WTC11 (cell line): Measurements from ENCODE around the gene ASB2. TPM values are rescaled to one million over a fixed set of nuclear protein-coding genes. Genes with fewer than 3 reads are reported as not detected.

Source experiments
- ATAC-seq: fragments of 200-7000 bp; cut with Tn5 transposase; 2 replicates; pipeline ENCODE4 v1.10.0; 2021; ENCODE audit warnings: mild to moderate bottlenecking, moderate library complexity
- CTCF ChIA-PET: fragments of 300-600 bp; sonication (Branson Sonifier 250); formaldehyde crosslinking; loops from one replicate; lab custom pipeline; 2021; ENCODE audit warnings: antibody characterized with exemption; lab: Charles Lee
- POLR2A ChIA-PET: fragments of 350-600 bp; sonication (Branson Sonifier 250); formaldehyde crosslinking; loops from one replicate; lab custom pipeline; 2021; ENCODE audit warnings: antibody characterized with exemption; lab: Charles Lee
- DNase-seq: peaks from one replicate; pipeline ENCODE4 v3.0.0; 2021; ENCODE audit warnings: low spot score
- H3K27ac Mint-ChIP-seq: 2 replicates; pipeline ENCODE4 v1.8.0; 2021; ENCODE audit warnings: mixed read lengths
- H3K27me3 Mint-ChIP-seq: 2 replicates; pipeline ENCODE4 v1.8.0; 2021; ENCODE audit warnings: low read depth, mild to moderate bottlenecking, moderate library complexity, mixed read lengths
- H3K36me3 Mint-ChIP-seq: 2 replicates; pipeline ENCODE4 v1.8.0; 2021; ENCODE audit warnings: mixed read lengths
- H3K4me1 Mint-ChIP-seq: 2 replicates; pipeline ENCODE4 v1.8.0; 2022; ENCODE audit warnings: mixed read lengths
- H3K4me3 Mint-ChIP-seq: 2 replicates; pipeline ENCODE4 v1.8.0; 2021; ENCODE audit warnings: mild to moderate bottlenecking, moderate library complexity, mixed read lengths
- H3K9me3 Mint-ChIP-seq: 2 replicates; pipeline ENCODE4 v1.8.0; 2021; ENCODE audit warnings: mixed read lengths
- ATF6 ChIP-seq: sonication (generic); formaldehyde crosslinking; IDR thresholded peaks from 2 replicates; pipeline ENCODE4 v1.8.1; 2023; ENCODE audit warnings: mild to moderate bottlenecking, missing genetic modification reagents
- CREM ChIP-seq: sonication (generic); formaldehyde crosslinking; IDR thresholded peaks from 2 replicates; pipeline ENCODE4 v1.8.1; 2022; ENCODE audit warnings: mild to moderate bottlenecking, missing genetic modification reagents, moderate library complexity
- ELF4 ChIP-seq: sonication (generic); formaldehyde crosslinking; IDR thresholded peaks from 2 replicates; pipeline ENCODE4 v1.8.1; 2022; ENCODE audit warnings: low read depth, mild to moderate bottlenecking, moderate library complexity, missing genetic modification reagents
- FOXK1 ChIP-seq: sonication (generic); formaldehyde crosslinking; IDR thresholded peaks from 2 replicates; pipeline ENCODE4 v1.8.0; 2022; ENCODE audit warnings: mild to moderate bottlenecking, moderate library complexity, missing genetic modification reagents
- HMGA2 ChIP-seq: fragments of 250-450 bp; sonication (Bioruptor Pico); IDR thresholded peaks from 2 replicates; pipeline ENCODE4 v1.4.0; 2021; ENCODE audit warnings: mild to moderate bottlenecking, moderate library complexity
- KAT7 ChIP-seq: sonication (generic); formaldehyde crosslinking; IDR thresholded peaks from 2 replicates; pipeline ENCODE4 v1.8.1; 2023; ENCODE audit warnings: missing genetic modification reagents, mild to moderate bottlenecking, borderline replicate concordance
- MAX ChIP-seq: sonication (generic); formaldehyde crosslinking; IDR thresholded peaks from 2 replicates; pipeline ENCODE4 v1.8.0; 2022; ENCODE audit warnings: mild to moderate bottlenecking, missing genetic modification reagents
- NFATC4 ChIP-seq: fragments of 250-450 bp; sonication (Bioruptor Pico); IDR thresholded peaks from 2 replicates; pipeline ENCODE4 v1.9.0; 2021; ENCODE audit warnings: mild to moderate bottlenecking
- NR2C2 ChIP-seq: sonication (generic); formaldehyde crosslinking; IDR thresholded peaks from 2 replicates; pipeline ENCODE4 v1.8.0; 2022; ENCODE audit warnings: mild to moderate bottlenecking, missing genetic modification reagents
- OVOL2 ChIP-seq: fragments of 250-450 bp; sonication (Bioruptor Pico); IDR thresholded peaks from 2 replicates; pipeline ENCODE4 v1.9.0; 2021; ENCODE audit warnings: mild to moderate bottlenecking, borderline replicate concordance
- RELA ChIP-seq: sonication (generic); formaldehyde crosslinking; IDR thresholded peaks from 2 replicates; pipeline ENCODE4 v1.8.1; 2022; ENCODE audit warnings: missing genetic modification reagents, mild to moderate bottlenecking, borderline replicate concordance
- TEAD1 ChIP-seq: sonication (generic); formaldehyde crosslinking; IDR thresholded peaks from 2 replicates; pipeline ENCODE4 v1.8.0; 2022; ENCODE audit warnings: mild to moderate bottlenecking, missing genetic modification reagents
- ZNF263 ChIP-seq: sonication (generic); formaldehyde crosslinking; IDR thresholded peaks from 2 replicates; pipeline ENCODE4 v1.8.1; 2022; ENCODE audit warnings: low read depth, mild to moderate bottlenecking, moderate library complexity, missing genetic modification reagents
- ZNF396 ChIP-seq: fragments of 250-450 bp; sonication (Bioruptor Pico); IDR thresholded peaks from 2 replicates; pipeline ENCODE4 v1.8.0; 2021; ENCODE audit warnings: mild to moderate bottlenecking, moderate library complexity, borderline replicate concordance
- ZNF512 ChIP-seq: sonication (generic); formaldehyde crosslinking; IDR thresholded peaks from 2 replicates; pipeline ENCODE4 v1.8.1; 2022; ENCODE audit warnings: missing genetic modification reagents, borderline replicate concordance
- total RNA-seq: library from RNA; stranded (reverse); gene quantifications from 3 replicates; pipeline ENCODE4 v1.2.3, GENCODE V29; 2021
- TF ChIP-seq, protein P1 (sequence below): fragments of 250-450 bp; sonication (Bioruptor Pico); IDR thresholded peaks from 2 replicates; pipeline ENCODE4 v2.1.2; 2022; ENCODE audit warnings: mild to moderate bottlenecking, moderate library complexity
- TF ChIP-seq, protein P2 (sequence below): sonication (generic); formaldehyde crosslinking; IDR thresholded peaks from 2 replicates; pipeline ENCODE4 v1.8.1; 2023; ENCODE audit warnings: mild to moderate bottlenecking, missing genetic modification reagents
- TF ChIP-seq, protein P3 (sequence below): sonication (generic); formaldehyde crosslinking; conservative IDR thresholded peaks from 2 replicates; pipeline ENCODE4 v1.8.1; 2023; ENCODE audit warnings: mild to moderate bottlenecking, low read depth, missing genetic modification reagents, moderate library complexity

ASB2 gene
- total RNA-seq, 1 experiment from 2014 or later = 0.37 TPM

DNA sequence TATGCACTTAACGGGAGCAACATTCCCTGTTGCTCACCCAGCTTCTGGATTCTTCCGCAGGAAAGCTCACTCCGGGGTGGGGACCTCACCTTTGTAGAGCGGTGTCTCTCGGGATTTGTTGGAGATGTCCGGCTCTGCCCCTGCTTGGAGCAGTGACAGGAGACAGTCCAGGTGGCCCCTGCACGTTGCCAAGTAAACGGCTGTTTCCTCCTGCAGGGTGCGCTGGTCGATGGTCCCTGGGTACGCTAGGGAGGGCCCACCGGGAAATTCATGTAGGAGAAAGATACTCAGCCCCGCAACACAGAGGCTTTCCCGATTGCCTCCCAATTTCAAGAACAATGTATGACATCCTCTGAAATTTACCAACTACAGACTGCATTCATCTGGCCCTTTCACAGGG is 23.1 kb downstream of the ASB2 start (continued):
- TF ChIP-seq, protein P1, sequence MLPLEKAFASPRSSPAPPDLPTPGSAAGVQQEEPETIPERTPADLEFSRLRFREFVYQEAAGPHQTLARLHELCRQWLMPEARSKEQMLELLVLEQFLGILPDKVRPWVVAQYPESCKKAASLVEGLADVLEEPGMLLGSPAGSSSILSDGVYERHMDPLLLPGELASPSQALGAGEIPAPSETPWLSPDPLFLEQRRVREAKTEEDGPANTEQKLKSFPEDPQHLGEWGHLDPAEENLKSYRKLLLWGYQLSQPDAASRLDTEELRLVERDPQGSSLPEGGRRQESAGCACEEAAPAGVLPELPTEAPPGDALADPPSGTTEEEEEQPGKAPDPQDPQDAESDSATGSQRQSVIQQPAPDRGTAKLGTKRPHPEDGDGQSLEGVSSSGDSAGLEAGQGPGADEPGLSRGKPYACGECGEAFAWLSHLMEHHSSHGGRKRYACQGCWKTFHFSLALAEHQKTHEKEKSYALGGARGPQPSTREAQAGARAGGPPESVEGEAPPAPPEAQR (CRISPR knock-in tag) = no peak
- no peak for TF ChIP-seq ZNF396
- TF ChIP-seq FOXK1 (CRISPR knock-in tag) = no peak
- no peak for TF ChIP-seq NFATC4 (CRISPR knock-in tag)

DNA sequence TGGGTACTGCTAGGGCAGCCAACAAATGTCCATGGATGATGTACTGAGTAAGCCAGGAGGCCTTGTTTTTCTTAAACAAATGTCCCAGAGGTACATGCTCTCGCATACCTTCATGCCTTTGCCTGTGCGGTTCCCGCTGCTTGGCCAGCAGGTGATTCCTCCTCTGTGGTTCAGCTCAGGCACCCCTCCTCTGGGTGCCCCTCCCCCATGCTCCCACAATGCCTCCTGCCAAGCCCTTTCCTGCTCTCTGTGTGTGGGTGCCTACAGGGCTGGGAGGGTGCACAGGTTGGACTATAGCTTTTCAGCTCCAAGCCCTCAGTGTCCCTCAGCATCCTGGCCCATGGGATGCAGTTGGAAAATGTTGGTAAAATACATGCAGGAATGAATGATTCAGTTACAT is 23.5 kb downstream of the ASB2 start:
- no peak for ATAC-seq
- Mint-ChIP-seq H3K4me1 (peaks cover 26% of the 10 kb centered on the region), H3K4me3 (no peak overlapping the region)
- CTCF ChIA-PET = interaction anchor here (0.9 to 5.9 kb wide), 3 partner anchors 13 to 50 kb away, joined by 4 to 66 read pairs (median 7); no protein-coding TSS in a partner anchor
- no peak for TF ChIP-seq TEAD1
- TF ChIP-seq, protein P2, sequence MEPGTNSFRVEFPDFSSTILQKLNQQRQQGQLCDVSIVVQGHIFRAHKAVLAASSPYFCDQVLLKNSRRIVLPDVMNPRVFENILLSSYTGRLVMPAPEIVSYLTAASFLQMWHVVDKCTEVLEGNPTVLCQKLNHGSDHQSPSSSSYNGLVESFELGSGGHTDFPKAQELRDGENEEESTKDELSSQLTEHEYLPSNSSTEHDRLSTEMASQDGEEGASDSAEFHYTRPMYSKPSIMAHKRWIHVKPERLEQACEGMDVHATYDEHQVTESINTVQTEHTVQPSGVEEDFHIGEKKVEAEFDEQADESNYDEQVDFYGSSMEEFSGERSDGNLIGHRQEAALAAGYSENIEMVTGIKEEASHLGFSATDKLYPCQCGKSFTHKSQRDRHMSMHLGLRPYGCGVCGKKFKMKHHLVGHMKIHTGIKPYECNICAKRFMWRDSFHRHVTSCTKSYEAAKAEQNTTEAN (CRISPR knock-in tag) = no peak
- TF ChIP-seq, protein P1 (CRISPR knock-in tag) = no peak
- TF ChIP-seq HMGA2 = no peak
- TF ChIP-seq ELF4 (CRISPR knock-in tag) = no peak
- TF ChIP-seq MAX (CRISPR knock-in tag) = no peak
- no peak for TF ChIP-seq ATF6 (CRISPR knock-in tag)
- TF ChIP-seq NR2C2 = no peak
- TF ChIP-seq CREM (CRISPR knock-in tag) = no peak
- TF ChIP-seq RELA (CRISPR knock-in tag) = no peak
- TF ChIP-seq ZNF263 (CRISPR knock-in tag) = no peak
- no peak for TF ChIP-seq KAT7 (CRISPR knock-in tag)
- no peak for TF ChIP-seq OVOL2 (CRISPR knock-in tag)
- TF ChIP-seq, all 79 proteins: peak for 0
- no peaks in the 10 kb centered on the region for H3K27me3 Mint-ChIP-seq
- H3K9me3 Mint-ChIP-seq = no peaks in the 10 kb centered on the region
- no peak overlapping the region for H3K27ac Mint-ChIP-seq
- no peaks in the 10 kb centered on the region for H3K36me3 Mint-ChIP-seq
- no peak for DNase-seq
- POLR2A ChIA-PET = no interaction called here

DNA sequence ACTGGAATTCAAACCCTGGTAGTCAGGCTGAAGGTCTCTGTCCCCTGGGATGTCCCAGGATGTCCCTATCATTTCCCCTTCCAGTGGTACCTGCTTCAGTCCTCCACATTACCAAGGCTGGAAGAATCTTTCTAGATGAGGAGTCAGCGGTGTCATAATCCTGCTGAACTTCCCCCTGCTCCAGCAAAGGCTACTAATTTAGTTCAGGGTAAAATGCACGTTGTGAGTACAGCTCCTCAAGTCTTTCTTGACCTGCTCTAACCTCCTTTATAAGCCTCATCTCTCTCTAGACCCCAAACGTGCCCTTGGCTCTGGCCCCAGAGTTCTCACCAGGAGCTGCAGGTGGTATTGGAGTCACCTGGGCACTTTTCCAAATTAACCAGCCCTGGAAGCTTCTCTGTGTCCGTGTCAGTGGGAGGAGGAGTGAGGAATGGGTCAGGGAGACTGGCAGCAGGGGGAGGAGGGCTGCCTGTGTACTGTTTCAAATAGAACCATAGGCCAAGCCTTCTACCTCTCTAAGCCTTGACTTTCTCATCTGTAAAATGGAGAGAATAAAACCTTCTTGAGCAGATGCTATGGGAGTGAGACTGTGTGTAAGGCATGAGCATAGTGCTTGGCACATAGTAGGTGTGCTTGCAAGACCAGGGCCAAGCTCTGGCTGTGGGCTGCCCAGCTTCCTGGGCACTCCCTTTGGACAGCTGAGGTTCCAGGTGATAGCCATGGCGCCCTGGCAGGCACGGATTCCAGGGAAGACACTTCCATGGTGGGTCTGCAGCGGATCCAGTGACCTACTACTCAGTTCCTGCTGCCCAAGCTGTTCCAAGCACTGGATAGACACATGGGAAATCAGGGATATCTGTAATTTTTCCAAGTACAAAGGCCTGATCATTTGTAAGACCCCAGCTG is 24.5 kb downstream of the ASB2 start:
- ChIA-PET CTCF (interaction anchor here (0.6 to 5.9 kb wide), 4 partner anchors 11 to 51 kb away, joined by 3 to 66 read pairs (median 6); no protein-coding TSS in a partner anchor), POLR2A (no interaction called here)
- Mint-ChIP-seq H3K4me1 (peaks cover 26% of the 10 kb centered on the region), H3K36me3 (no peaks in the 10 kb centered on the region), H3K4me3 (no peak overlapping the region), H3K27ac (no peak overlapping the region), H3K9me3 (no peaks in the 10 kb centered on the region), H3K27me3 (no peaks in the 10 kb centered on the region)
- DNase-seq (no peak), ATAC-seq (no peak)
- TF ChIP-seq, protein P3, sequence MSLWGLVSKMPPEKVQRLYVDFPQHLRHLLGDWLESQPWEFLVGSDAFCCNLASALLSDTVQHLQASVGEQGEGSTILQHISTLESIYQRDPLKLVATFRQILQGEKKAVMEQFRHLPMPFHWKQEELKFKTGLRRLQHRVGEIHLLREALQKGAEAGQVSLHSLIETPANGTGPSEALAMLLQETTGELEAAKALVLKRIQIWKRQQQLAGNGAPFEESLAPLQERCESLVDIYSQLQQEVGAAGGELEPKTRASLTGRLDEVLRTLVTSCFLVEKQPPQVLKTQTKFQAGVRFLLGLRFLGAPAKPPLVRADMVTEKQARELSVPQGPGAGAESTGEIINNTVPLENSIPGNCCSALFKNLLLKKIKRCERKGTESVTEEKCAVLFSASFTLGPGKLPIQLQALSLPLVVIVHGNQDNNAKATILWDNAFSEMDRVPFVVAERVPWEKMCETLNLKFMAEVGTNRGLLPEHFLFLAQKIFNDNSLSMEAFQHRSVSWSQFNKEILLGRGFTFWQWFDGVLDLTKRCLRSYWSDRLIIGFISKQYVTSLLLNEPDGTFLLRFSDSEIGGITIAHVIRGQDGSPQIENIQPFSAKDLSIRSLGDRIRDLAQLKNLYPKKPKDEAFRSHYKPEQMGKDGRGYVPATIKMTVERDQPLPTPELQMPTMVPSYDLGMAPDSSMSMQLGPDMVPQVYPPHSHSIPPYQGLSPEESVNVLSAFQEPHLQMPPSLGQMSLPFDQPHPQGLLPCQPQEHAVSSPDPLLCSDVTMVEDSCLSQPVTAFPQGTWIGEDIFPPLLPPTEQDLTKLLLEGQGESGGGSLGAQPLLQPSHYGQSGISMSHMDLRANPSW (CRISPR knock-in tag) = no peak
- no peak for TF ChIP-seq ZNF512 (CRISPR knock-in tag)
